Measurements from ENCODE around the gene FOLR1.

The FOLR1 gene

GRCh38 chr11:72224564-72225410, 32.8 kb downstream of the FOLR1 start, which contains the start of gene INPPL1:
INPPL1 (plus strand) TSS chr11:72224767; CDS start chr11:72224985, 218 bp downstream.
- no peak for FAIRE-seq

DNA sequence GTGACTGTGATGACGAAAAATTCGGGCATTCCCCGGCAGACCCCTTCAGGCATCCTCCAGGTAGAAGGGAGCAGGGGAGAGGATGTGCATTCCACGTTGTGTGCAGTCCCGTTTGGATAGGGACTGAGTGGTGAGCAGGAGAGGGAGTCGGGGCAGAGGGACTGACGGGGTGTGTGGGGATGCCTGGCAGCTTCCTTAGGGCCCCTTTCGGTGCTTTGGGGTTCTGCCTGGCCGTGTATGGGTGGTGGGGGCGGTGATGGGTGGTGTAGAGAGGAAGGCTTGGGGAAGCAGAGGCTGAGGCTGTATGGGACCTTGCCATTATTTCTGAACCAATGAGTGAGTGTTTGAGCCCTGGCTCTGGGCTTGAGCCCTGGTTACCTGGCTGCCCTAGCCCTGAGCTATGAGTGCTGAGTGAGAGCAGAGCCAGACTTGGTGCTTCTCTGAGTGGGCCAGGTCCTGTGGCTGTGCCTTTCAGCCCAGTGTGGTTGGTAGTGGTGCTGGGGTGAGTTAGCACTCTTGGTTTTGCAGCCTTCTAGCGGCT, 33.5 kb downstream of the FOLR1 start:
- no peak for FAIRE-seq

GRCh38 chr11:72226701-72227100, 34.8 kb downstream of the FOLR1 start:
- no peak for FAIRE-seq

GRCh38 chr11:72227316-72228228, 35.6 kb downstream of the FOLR1 start:
- no peak for FAIRE-seq

DNA sequence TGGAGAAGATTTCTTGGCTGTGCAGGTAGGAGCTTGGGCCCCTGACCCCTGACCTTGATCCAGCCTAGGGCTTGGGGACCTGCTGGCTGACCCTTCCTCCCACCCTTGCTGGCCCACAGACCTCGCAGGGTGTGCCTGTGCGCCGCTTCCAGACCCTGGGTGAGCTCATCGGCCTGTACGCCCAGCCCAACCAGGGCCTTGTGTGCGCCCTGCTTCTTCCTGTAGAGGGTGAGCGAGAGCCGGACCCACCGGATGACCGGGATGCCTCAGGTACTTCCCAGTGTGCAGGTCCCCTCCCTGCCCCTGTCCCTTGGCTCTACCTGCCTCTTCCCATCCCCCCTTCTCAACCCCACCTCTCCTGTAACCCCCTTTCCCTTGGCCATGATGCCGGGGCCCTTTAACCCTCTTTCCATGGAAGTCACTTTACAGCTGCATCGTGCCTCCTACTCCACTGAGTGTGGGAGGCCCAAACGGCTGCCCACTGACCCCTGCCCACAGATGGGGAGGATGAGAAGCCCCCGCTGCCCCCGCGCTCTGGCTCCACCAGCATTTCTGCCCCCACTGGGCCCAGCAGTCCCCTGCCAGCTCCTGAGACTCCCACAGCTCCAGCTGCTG, 36.4 kb downstream of the FOLR1 start:
- no peak for FAIRE-seq

GRCh38 chr11:72228844-72229231, 36.9 kb downstream of the FOLR1 start:
- no peak for FAIRE-seq

GRCh38 chr11:72229336-72229924, 37.5 kb downstream of the FOLR1 start:
- no peak for FAIRE-seq

DNA sequence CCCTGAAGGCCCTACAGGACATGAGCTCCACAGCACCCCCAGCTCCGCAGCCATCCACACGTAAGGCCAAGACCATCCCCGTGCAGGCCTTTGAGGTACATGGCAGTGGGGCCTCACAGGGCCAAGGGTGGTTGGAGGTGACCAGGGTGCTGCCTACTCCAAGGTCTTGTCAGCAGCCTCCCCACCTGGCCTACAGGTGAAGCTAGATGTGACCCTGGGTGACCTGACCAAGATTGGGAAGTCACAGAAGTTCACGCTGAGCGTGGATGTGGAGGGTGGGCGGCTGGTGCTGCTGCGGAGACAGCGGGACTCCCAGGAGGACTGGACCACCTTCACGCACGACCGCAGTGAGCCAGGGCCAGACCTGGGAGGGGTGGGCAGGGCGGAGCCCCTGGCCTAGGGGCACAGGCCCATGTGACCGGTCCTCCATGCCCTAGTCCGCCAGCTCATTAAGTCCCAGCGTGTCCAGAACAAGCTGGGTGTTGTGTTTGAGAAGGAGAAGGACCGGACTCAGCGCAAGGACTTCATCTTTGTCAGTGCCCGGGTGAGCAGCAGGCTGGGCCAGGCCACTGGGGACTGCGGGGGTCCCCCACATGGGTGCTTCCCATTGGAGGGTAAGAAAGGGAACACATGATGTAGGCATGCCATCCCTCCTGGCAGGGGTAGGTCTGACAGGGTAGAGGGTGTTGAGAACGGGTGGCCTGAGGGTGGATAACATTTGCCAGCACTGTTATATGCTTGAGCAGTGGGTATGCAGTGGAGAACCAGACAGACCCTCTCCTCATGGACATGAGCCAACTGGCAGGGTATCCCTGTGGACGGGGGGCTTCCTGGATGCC, 38.2 kb downstream of the FOLR1 start:
- FAIRE-seq = no peak

DNA sequence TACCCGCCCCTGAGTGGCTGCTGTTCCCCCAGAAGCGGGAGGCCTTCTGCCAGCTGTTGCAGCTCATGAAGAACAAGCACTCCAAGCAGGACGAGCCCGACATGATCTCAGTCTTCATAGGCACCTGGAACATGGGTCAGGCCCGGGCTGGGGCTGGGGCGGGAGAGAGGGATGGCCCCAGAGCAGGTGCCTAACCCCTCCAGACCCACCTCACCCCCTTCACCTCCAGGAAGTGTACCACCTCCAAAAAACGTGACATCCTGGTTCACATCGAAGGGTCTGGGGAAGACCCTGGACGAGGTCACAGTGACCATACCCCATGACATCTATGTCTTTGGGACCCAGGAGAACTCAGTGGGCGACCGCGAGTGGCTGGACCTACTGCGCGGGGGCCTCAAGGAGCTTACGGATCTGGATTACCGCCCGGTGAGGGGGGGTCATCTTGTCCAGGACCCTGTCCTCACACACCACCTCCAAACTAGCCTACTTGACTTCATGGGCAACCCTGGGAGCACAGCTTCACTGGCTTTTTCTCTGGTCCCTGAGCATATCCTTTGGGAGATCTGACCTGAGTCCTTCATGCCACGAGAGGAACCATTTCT, 38.9 kb downstream of the FOLR1 start:
- FAIRE-seq = no peak

DNA sequence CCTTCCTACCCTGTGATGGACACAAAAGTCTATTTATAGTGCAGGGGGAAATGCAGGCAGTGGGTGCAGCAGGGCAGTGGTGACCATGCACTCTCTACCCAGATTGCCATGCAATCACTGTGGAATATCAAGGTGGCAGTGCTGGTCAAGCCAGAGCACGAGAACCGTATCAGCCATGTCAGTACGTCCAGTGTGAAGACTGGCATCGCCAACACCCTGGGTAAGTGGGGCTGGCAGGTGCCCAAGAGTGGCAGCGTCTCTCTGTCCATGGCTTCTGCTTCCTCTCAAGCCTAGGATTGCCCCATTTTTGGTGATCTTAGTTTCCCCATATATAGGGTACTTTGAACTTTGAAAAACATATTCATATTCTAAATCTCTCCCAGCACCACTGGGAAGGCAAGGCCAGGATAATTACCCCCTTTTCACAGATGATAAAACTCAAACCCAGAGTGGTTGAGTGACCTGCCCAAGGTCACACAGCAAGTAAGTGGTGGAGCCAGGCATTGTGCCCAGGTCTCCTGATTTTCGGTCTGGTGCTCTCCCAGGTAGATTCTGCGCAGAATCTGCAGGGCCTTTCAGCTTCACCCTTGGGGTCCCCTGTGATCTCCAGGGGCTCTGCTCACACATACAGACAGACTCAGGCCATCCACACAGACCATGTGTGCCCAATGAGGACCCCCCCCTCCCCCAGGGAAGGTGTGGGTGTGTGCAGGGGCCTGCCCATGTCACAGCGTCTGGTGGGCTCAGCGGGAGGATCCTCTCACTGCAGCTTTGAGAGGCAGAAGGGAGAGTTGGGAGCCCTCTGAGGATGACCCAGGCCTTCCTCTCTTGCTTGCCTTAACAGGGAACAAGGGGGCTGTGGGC, 39.7 kb downstream of the FOLR1 start:
- no peak for FAIRE-seq

DNA sequence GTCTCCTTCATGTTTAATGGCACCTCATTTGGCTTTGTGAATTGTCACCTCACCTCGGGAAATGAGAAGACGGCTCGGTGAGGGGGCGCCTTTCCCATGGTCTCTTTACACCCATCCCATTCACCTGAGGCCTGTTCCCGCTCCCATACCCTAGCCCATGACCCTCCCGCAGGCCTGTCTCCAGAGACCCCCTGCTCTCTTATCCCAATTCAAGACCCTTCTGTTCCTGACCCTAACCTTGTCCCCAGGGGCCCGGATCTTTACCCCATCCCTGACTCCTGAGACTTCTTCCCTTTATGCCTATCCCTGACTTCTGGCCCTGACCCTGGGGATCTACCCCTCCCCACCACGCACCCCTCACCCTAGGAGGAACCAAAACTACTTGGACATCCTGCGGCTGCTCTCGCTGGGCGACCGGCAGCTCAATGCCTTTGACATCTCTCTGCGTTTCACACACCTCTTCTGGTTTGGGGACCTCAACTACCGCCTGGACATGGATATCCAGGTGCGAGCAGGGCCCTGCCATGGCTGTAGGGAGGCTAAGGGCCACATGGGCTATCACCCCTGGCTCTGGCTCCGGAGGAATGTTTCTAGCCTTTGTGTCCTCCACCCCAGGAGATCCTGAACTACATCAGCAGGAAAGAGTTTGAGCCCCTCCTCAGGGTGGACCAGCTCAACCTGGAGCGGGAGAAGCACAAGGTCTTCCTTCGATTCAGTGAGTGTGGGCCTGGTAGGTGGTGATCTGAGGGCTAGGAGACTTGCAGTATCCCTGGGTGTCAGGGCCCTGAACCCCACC, 40.5 kb downstream of the FOLR1 start:
- FAIRE-seq = no peak

- no peak for FAIRE-seq
Measured at GRCh38 chr11:72233056-72233772, 41.3 kb downstream of the FOLR1 start.

DNA sequence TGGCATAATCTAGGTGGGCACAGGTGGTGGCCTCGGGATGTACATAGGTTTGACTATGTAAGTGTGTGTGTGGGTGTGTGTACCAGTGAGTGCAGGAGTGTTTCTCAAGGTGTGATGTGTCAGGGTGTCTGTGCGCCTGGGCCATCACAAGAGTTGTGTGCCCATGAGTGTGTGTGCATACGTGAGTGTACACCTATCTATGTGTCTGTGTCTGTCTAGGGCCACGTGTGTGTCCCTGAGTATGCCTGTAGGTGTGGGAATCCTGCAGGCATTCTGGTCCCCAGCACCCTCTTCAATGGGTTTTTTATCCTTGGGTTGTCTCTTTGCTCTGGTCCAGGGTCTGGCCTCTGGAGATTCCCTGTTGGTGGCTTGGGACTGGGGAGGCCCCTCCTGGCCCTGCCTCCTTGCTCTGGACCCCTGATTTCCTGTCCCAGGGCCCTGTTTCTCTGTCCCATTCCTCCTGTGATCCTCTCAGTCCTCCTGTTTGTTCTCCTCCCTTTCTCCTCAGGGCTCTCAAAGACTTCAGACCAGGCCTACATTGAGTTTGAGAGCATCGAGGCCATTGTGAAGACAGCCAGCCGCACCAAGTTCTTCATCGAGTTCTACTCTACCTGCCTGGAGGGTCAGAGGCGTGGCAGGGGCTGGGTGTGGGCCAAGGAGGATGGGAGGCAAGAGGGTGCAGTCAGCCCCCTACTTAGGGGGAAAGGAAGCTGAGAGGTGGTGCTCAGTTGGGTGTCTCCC, 42.0 kb downstream of the FOLR1 start:
- FAIRE-seq = no peak

GRCh38 chr11:72234514-72234830, 42.5 kb downstream of the FOLR1 start:
- FAIRE-seq = no peak

- no peak for FAIRE-seq
Measured at GRCh38 chr11:72234920-72235319, 43.0 kb downstream of the FOLR1 start.

- FAIRE-seq = no peak
Measured at GRCh38 chr11:72235351-72236057, 43.6 kb downstream of the FOLR1 start.

- FAIRE-seq = no peak
Measured at GRCh38 chr11:72236083-72236697, 44.2 kb downstream of the FOLR1 start.
